CD4-positive, CD25-positive, alpha-beta regulatory T cell (primary cell): ENCODE data around the gene CAMTA1. TPM values are rescaled to one million over a fixed set of nuclear protein-coding genes. Genes with fewer than 3 reads are reported as not detected.

Experiments
- ATAC-seq, 2 donors: fragments of 150-1000 bp; cut with Tn5 transposase; one replicate each; pipeline ENCODE4 v1.10.0; 2021; ENCODE audit warnings: low read depth in 2 of 2, moderate number of reproducible peaks in 2 of 2, moderate library complexity in 1 of 2
- DNase-seq, 3 donors: peaks; one replicate each; pipeline versions ENCODE4 v3.0.0 to v3.0.0-alpha.2; 2012 to 2022; ENCODE audit warnings: mixed read lengths in 1 of 3
- H3K27ac ChIP-seq: one replicate; pipeline ENCODE4 v1.7.0; 2013; ENCODE audit warnings: mild to moderate bottlenecking, low read length; ENCODE audit not compliant: insufficient read depth, poor library complexity, severe bottlenecking
- H3K27me3 ChIP-seq: one replicate; pipeline ENCODE4 v1.7.0; 2013; ENCODE audit warnings: low read length; ENCODE audit not compliant: control insufficient read depth, insufficient read depth
- H3K36me3 ChIP-seq: one replicate; pipeline ENCODE4 v1.7.0; 2013; ENCODE audit warnings: mild to moderate bottlenecking, low read length, moderate library complexity; ENCODE audit not compliant: control insufficient read depth, insufficient read depth
- H3K4me1 ChIP-seq: 2 replicates; pipeline ENCODE4 v1.7.0; 2013; ENCODE audit warnings: mild to moderate bottlenecking, low read length; ENCODE audit not compliant: insufficient read depth, control insufficient read depth, poor library complexity, severe bottlenecking
- H3K4me3 ChIP-seq: one replicate; pipeline ENCODE4 v1.7.0; 2013; ENCODE audit warnings: low read depth, mild to moderate bottlenecking, low read length, moderate library complexity
- H3K9me3 ChIP-seq, 2 experiments: 1 replicate in 1 of 2; 2 replicates in 1 of 2; pipeline ENCODE4 v1.7.0; 2013; ENCODE audit warnings: low read length in 2 of 2, mild to moderate bottlenecking in 1 of 2, moderate library complexity in 1 of 2; ENCODE audit not compliant: control insufficient read depth in 2 of 2
- H3K27ac Mint-ChIP-seq, 3 donors: one replicate each; pipeline ENCODE4 v1.8.0; 2020 to 2022; ENCODE audit warnings: mild to moderate bottlenecking in 3 of 3, mixed read lengths in 3 of 3, moderate library complexity in 2 of 3
- H3K27me3 Mint-ChIP-seq: one replicate; pipeline ENCODE4 v1.8.0; 2022; ENCODE audit warnings: mild to moderate bottlenecking, mixed read lengths
- H3K36me3 Mint-ChIP-seq: one replicate; pipeline ENCODE4 v1.8.0; 2020; ENCODE audit warnings: mixed read lengths
- H3K4me1 Mint-ChIP-seq, 4 donors: one replicate each; pipeline ENCODE4 v1.8.0; 2020 to 2022; ENCODE audit warnings: mixed read lengths in 4 of 4, mild to moderate bottlenecking in 1 of 4
- H3K4me3 Mint-ChIP-seq, 4 donors: one replicate each; pipeline ENCODE4 v1.8.0; 2020 to 2022; ENCODE audit warnings: mild to moderate bottlenecking in 4 of 4, mixed read lengths in 4 of 4, moderate library complexity in 3 of 4
- H3K9me3 Mint-ChIP-seq, 7 donors: one replicate each; pipeline ENCODE4 v1.8.0; 2020 to 2022; ENCODE audit warnings: mixed read lengths in 7 of 7, mild to moderate bottlenecking in 3 of 7, moderate library complexity in 2 of 7
- polyA plus RNA-seq, 4 donors: library from polyadenylated mRNA; unstranded; fragments of 300-500 nt; fragmentation: Illumina TruSeq; gene quantifications; one replicate each; pipeline ENCODE4 v1.2.3, GENCODE V29; 2021
- total RNA-seq: library from RNA; stranded (reverse); gene quantifications from one replicate; pipeline ENCODE4 v1.2.3, GENCODE V29; 2022

Gene CAMTA1
- total and polyA plus RNA-seq, 5 donors from 2014 or later = 48.8 to 112 (median 80.0) TPM

GRCh38 chr1:7011826-7012225 is 226.6 kb downstream of the CAMTA1 start:
- H3K36me3 Mint-ChIP-seq = no peaks in the 10 kb centered on the region
- DNase-seq = no peak

GRCh38 chr1:7012461-7012924 is 227.2 kb downstream of the CAMTA1 start:
- Mint-ChIP-seq H3K27ac (peak overlapping the region in 1 of 3 donors; percentile 69), H3K36me3 (no peaks in the 10 kb centered on the region), H3K4me1 (no peaks in the 10 kb centered on the region), H3K9me3 (peaks cover 0 to 2% (median 0%) of the 10 kb centered on the region in 7 donors), H3K27me3 (peaks cover 4% of the 10 kb centered on the region), H3K4me3 (no peak overlapping the region)
- Histone ChIP-seq H3K27ac (no peak overlapping the region), H3K9me3 (no peaks in the 10 kb centered on the region), H3K4me3 (no peak overlapping the region), H3K4me1 (no peaks in the 10 kb centered on the region), H3K27me3 (no peaks in the 10 kb centered on the region), H3K36me3 (no peaks in the 10 kb centered on the region)
- ATAC-seq = no peak
- no peak for DNase-seq

More at GRCh38 chr1:7011826-7012225, 226.6 kb downstream of the CAMTA1 start:
- Histone ChIP-seq H3K9me3 (no peaks in the 10 kb centered on the region), H3K27ac (no peak overlapping the region), H3K4me1 (no peaks in the 10 kb centered on the region), H3K27me3 (no peaks in the 10 kb centered on the region), H3K36me3 (no peaks in the 10 kb centered on the region), H3K4me3 (no peak overlapping the region)
- Mint-ChIP-seq H3K4me3 (no peak overlapping the region), H3K4me1 (no peaks in the 10 kb centered on the region), H3K27ac (no peak overlapping the region), H3K9me3 (peaks cover 0 to 2% (median 0%) of the 10 kb centered on the region in 7 donors), H3K27me3 (peaks cover 4% of the 10 kb centered on the region)
- no peak for ATAC-seq

- Histone ChIP-seq H3K9me3 (no peaks in the 10 kb centered on the region), H3K36me3 (no peaks in the 10 kb centered on the region), H3K27ac (no peak overlapping the region), H3K4me1 (no peaks in the 10 kb centered on the region), H3K4me3 (no peak overlapping the region), H3K27me3 (no peaks in the 10 kb centered on the region)
- no peak overlapping the region for H3K4me3 Mint-ChIP-seq
- peaks cover 5% of the 10 kb centered on the region for H3K27me3 Mint-ChIP-seq
- DNase-seq (no peak), ATAC-seq (no peak)
- H3K9me3 Mint-ChIP-seq = peaks cover 0 to 2% (median 0%) of the 10 kb centered on the region in 7 donors
- H3K4me1 Mint-ChIP-seq = no peaks in the 10 kb centered on the region
- H3K27ac Mint-ChIP-seq = no peak overlapping the region
- H3K36me3 Mint-ChIP-seq = no peaks in the 10 kb centered on the region
These were observed 228.8 kb downstream of the CAMTA1 start for GRCh38 chr1:7013833-7014639.

- peaks cover 0 to 3% (median 0%) of the 10 kb centered on the region in 4 donors for H3K4me1 Mint-ChIP-seq
- Histone ChIP-seq H3K9me3 (no peaks in the 10 kb centered on the region), H3K4me1 (no peaks in the 10 kb centered on the region), H3K36me3 (no peaks in the 10 kb centered on the region), H3K27ac (no peak overlapping the region), H3K4me3 (no peak overlapping the region), H3K27me3 (no peaks in the 10 kb centered on the region)
- peaks cover 9% of the 10 kb centered on the region for H3K27me3 Mint-ChIP-seq
- no peak overlapping the region for H3K27ac Mint-ChIP-seq
- no peaks in the 10 kb centered on the region for H3K36me3 Mint-ChIP-seq
- no peak overlapping the region for H3K4me3 Mint-ChIP-seq
- H3K9me3 Mint-ChIP-seq = peaks cover 0 to 2% (median 0%) of the 10 kb centered on the region in 7 donors
- DNase-seq (no peak), ATAC-seq (no peak)
These were observed 229.3 kb downstream of the CAMTA1 start for GRCh38 chr1:7014640-7014930.

- no peak overlapping the region for H3K4me3 ChIP-seq
- Mint-ChIP-seq H3K27me3 (peaks cover 13% of the 10 kb centered on the region), H3K4me3 (no peak overlapping the region), H3K4me1 (peaks cover 0 to 3% (median 0%) of the 10 kb centered on the region in 4 donors), H3K9me3 (peaks cover 0 to 2% (median 0%) of the 10 kb centered on the region in 7 donors), H3K27ac (no peak overlapping the region), H3K36me3 (no peaks in the 10 kb centered on the region)
- no peaks in the 10 kb centered on the region for H3K27me3 ChIP-seq
- H3K9me3 ChIP-seq = no peaks in the 10 kb centered on the region
- ATAC-seq (no peak), DNase-seq (no peak)
- no peaks in the 10 kb centered on the region for H3K4me1 ChIP-seq
- H3K27ac ChIP-seq = no peak overlapping the region
- no peaks in the 10 kb centered on the region for H3K36me3 ChIP-seq
These were observed 229.8 kb downstream of the CAMTA1 start for GRCh38 chr1:7015022-7015421.

- no peak overlapping the region for H3K27ac Mint-ChIP-seq
- H3K36me3 ChIP-seq = no peaks in the 10 kb centered on the region
- H3K27ac ChIP-seq = no peak overlapping the region
- no peak overlapping the region for H3K4me3 ChIP-seq
- no peaks in the 10 kb centered on the region for H3K9me3 ChIP-seq
- H3K27me3 ChIP-seq = no peaks in the 10 kb centered on the region
- no peak for DNase-seq
- H3K9me3 Mint-ChIP-seq = no peaks in the 10 kb centered on the region
- no peaks in the 10 kb centered on the region for H3K36me3 Mint-ChIP-seq
- ATAC-seq = no peak
- H3K4me3 Mint-ChIP-seq = no peak overlapping the region
- peaks cover 0 to 3% (median 0%) of the 10 kb centered on the region in 4 donors for H3K4me1 Mint-ChIP-seq
- H3K4me1 ChIP-seq = no peaks in the 10 kb centered on the region
- H3K27me3 Mint-ChIP-seq = peaks cover 13% of the 10 kb centered on the region
These were observed 233.1 kb downstream of the CAMTA1 start for GRCh38 chr1:7018351-7018750.

- Mint-ChIP-seq H3K4me3 (peak overlapping the region in 1 of 4 donors; percentile 18), H3K27ac (no peak overlapping the region), H3K27me3 (peaks cover 13% of the 10 kb centered on the region), H3K4me1 (peaks cover 0 to 3% (median 0%) of the 10 kb centered on the region in 4 donors), H3K36me3 (no peaks in the 10 kb centered on the region), H3K9me3 (no peaks in the 10 kb centered on the region)
- Histone ChIP-seq H3K9me3 (no peaks in the 10 kb centered on the region), H3K36me3 (no peaks in the 10 kb centered on the region), H3K27me3 (no peaks in the 10 kb centered on the region), H3K4me3 (no peak overlapping the region), H3K27ac (no peak overlapping the region), H3K4me1 (no peaks in the 10 kb centered on the region)
- DNase-seq (no peak), ATAC-seq (no peak)
These were observed 233.6 kb downstream of the CAMTA1 start for GRCh38 chr1:7018826-7019225.

- no peak overlapping the region for H3K4me3 Mint-ChIP-seq
- no peaks in the 10 kb centered on the region for H3K9me3 Mint-ChIP-seq
- Histone ChIP-seq H3K27ac (no peak overlapping the region), H3K4me1 (no peaks in the 10 kb centered on the region), H3K27me3 (no peaks in the 10 kb centered on the region), H3K4me3 (no peak overlapping the region), H3K9me3 (no peaks in the 10 kb centered on the region), H3K36me3 (no peaks in the 10 kb centered on the region)
- no peak for ATAC-seq
- no peak overlapping the region for H3K27ac Mint-ChIP-seq
- H3K4me1 Mint-ChIP-seq = peaks cover 0 to 3% (median 0%) of the 10 kb centered on the region in 4 donors
- H3K36me3 Mint-ChIP-seq = no peaks in the 10 kb centered on the region
- H3K27me3 Mint-ChIP-seq = peaks cover 13% of the 10 kb centered on the region
- no peak for DNase-seq
These were observed 234.3 kb downstream of the CAMTA1 start for GRCh38 chr1:7019510-7019909.
